ENCODE data around the gene VASP. TPM values are rescaled to one million over a fixed set of nuclear protein-coding genes. Genes with fewer than 3 reads are reported as not detected.

VASP gene
- total RNA-seq, 1 experiment from 2014 or later = 77.9 TPM

- Histone ChIP-seq H3K9me3 (ENCODE audit: low read length) (no peaks in the 10 kb centered on the region), H3K9ac (ENCODE audit: low read length) (no peak overlapping the region), H3K27me3 (ENCODE audit: low read length) (no peaks in the 10 kb centered on the region), H3K36me3 (ENCODE audit: insufficient read depth, low read length) (peaks cover 2% of the 10 kb centered on the region; the same call in 1 of the 2 replicates), H3K4me2 (ENCODE audit: low read depth, low read length, poor library complexity, severe bottlenecking) (no peak overlapping the region), H3K4me3 (ENCODE audit: low read length) (no peak overlapping the region), H3K79me2 (ENCODE audit: low read length) (peaks cover 80% of the 10 kb centered on the region), H3K9me2 (replicated peaks; ENCODE audit: insufficient read depth, low read length) (no peaks in the 10 kb centered on the region), H4K20me1 (ENCODE audit: insufficient read depth, low read depth, low read length) (peaks cover 6% of the 10 kb centered on the region; the same call in 1 of the 2 replicates), H3K4me1 (ENCODE audit: low read length) (peaks cover 52% of the 10 kb centered on the region), H2AFZ (ENCODE audit: low read length) (no peak overlapping the region), H3K27ac (ENCODE audit: low read length) (peak overlapping the region; percentile 74; the same call in 1 of the 2 replicates)
- DNase-seq = no peak
Observed at GRCh38 chr19:45512881-45513483, 5.7 kb downstream of the VASP start.

- Histone ChIP-seq H3K9me2 (replicated peaks; ENCODE audit: insufficient read depth, low read length) (no peaks in the 10 kb centered on the region), H3K9ac (ENCODE audit: low read length) (peak overlapping the region; percentile 51), H3K9me3 (ENCODE audit: low read length) (no peaks in the 10 kb centered on the region), H3K79me2 (ENCODE audit: low read length) (peaks cover 65% of the 10 kb centered on the region), H3K36me3 (ENCODE audit: insufficient read depth, low read length) (peaks cover 8% of the 10 kb centered on the region; the same call in 1 of the 2 replicates), H3K4me2 (ENCODE audit: low read depth, low read length, poor library complexity, severe bottlenecking) (peak overlapping the region; percentile 60), H3K4me1 (ENCODE audit: low read length) (peaks cover 43% of the 10 kb centered on the region), H4K20me1 (ENCODE audit: insufficient read depth, low read depth, low read length) (0 out of 2 replicates have a peak, but pooled peaks cover 2% of the 10 kb centered on the region), H2AFZ (ENCODE audit: low read length) (no peak overlapping the region), H3K4me3 (ENCODE audit: low read length) (peak overlapping the region; percentile 31; the same call in 1 of the 2 replicates), H3K27me3 (ENCODE audit: low read length) (no peaks in the 10 kb centered on the region), H3K27ac (ENCODE audit: low read length) (peak overlapping the region; percentile 74)
- DNase-seq = no peak
Observed at GRCh38 chr19:45514376-45515051, 7.2 kb downstream of the VASP start.

GRCh38 chr19:45515081-45515624 lies 7.9 kb downstream of the VASP start:
- H3K9me2 ChIP-seq (replicated peaks; ENCODE audit: insufficient read depth, low read length) = no peaks in the 10 kb centered on the region
- H3K9ac ChIP-seq (ENCODE audit: low read length) = peak overlapping the region; percentile 51
- peaks cover 58% of the 10 kb centered on the region for H3K79me2 ChIP-seq (ENCODE audit: low read length)
- H2AFZ ChIP-seq (ENCODE audit: low read length) = no peak overlapping the region
- H3K4me3 ChIP-seq (ENCODE audit: low read length) = peak overlapping the region; percentile 31; the same call in 1 of the 2 replicates
- H3K36me3 ChIP-seq (ENCODE audit: insufficient read depth, low read length) = peaks cover 8% of the 10 kb centered on the region; the same call in 1 of the 2 replicates
- H3K4me1 ChIP-seq (ENCODE audit: low read length) = peaks cover 37% of the 10 kb centered on the region
- H3K4me2 ChIP-seq (ENCODE audit: low read depth, low read length, poor library complexity, severe bottlenecking) = peak overlapping the region; percentile 60
- H3K27ac ChIP-seq (ENCODE audit: low read length) = peak overlapping the region; percentile 74
- no peaks in the 10 kb centered on the region for H3K9me3 ChIP-seq (ENCODE audit: low read length)
- DNase-seq = peak; percentile 84
- H3K27me3 ChIP-seq (ENCODE audit: low read length) = no peaks in the 10 kb centered on the region
- H4K20me1 ChIP-seq (ENCODE audit: insufficient read depth, low read depth, low read length) = 0 out of 2 replicates have a peak, but pooled peaks cover 2% of the 10 kb centered on the region

- no peak overlapping the region for H3K4me3 ChIP-seq (ENCODE audit: low read length)
- DNase-seq = no peak
- peak overlapping the region; percentile 74 for H3K27ac ChIP-seq (ENCODE audit: low read length)
- no peak overlapping the region for H3K4me2 ChIP-seq (ENCODE audit: low read depth, low read length, poor library complexity, severe bottlenecking)
- H3K4me1 ChIP-seq (ENCODE audit: low read length) = peaks cover 37% of the 10 kb centered on the region
- H3K36me3 ChIP-seq (ENCODE audit: insufficient read depth, low read length) = peaks cover 8% of the 10 kb centered on the region; the same call in 1 of the 2 replicates
- no peaks in the 10 kb centered on the region for H3K9me3 ChIP-seq (ENCODE audit: low read length)
- H4K20me1 ChIP-seq (ENCODE audit: insufficient read depth, low read depth, low read length) = 0 out of 2 replicates have a peak, but pooled peaks cover 2% of the 10 kb centered on the region
- H3K79me2 ChIP-seq (ENCODE audit: low read length) = peaks cover 51% of the 10 kb centered on the region
- H3K9me2 ChIP-seq (replicated peaks; ENCODE audit: insufficient read depth, low read length) = no peaks in the 10 kb centered on the region
- no peak overlapping the region for H3K9ac ChIP-seq (ENCODE audit: low read length)
- no peak overlapping the region for H2AFZ ChIP-seq (ENCODE audit: low read length)
- no peaks in the 10 kb centered on the region for H3K27me3 ChIP-seq (ENCODE audit: low read length)
Observed at GRCh38 chr19:45515807-45516401, 8.6 kb downstream of the VASP start.

GRCh38 chr19:45517238-45517637 lies 10.0 kb downstream of the VASP start:
- Histone ChIP-seq H3K4me1 (ENCODE audit: low read length) (peaks cover 31% of the 10 kb centered on the region), H3K9ac (ENCODE audit: low read length) (no peak overlapping the region), H4K20me1 (ENCODE audit: insufficient read depth, low read depth, low read length) (0 out of 2 replicates have a peak, but pooled peaks cover 2% of the 10 kb centered on the region), H3K27ac (ENCODE audit: low read length) (no peak overlapping the region), H3K9me3 (ENCODE audit: low read length) (no peaks in the 10 kb centered on the region), H3K27me3 (ENCODE audit: low read length) (no peaks in the 10 kb centered on the region), H3K36me3 (ENCODE audit: insufficient read depth, low read length) (peaks cover 8% of the 10 kb centered on the region; the same call in 1 of the 2 replicates), H2AFZ (ENCODE audit: low read length) (no peak overlapping the region), H3K4me2 (ENCODE audit: low read depth, low read length, poor library complexity, severe bottlenecking) (no peak overlapping the region), H3K4me3 (ENCODE audit: low read length) (no peak overlapping the region), H3K9me2 (replicated peaks; ENCODE audit: insufficient read depth, low read length) (no peaks in the 10 kb centered on the region), H3K79me2 (ENCODE audit: low read length) (peaks cover 37% of the 10 kb centered on the region)
- DNase-seq = no peak

GRCh38 chr19:45517641-45518468 lies 10.6 kb downstream of the VASP start:
- Histone ChIP-seq H3K4me1 (ENCODE audit: low read length) (peaks cover 29% of the 10 kb centered on the region), H3K4me2 (ENCODE audit: low read depth, low read length, poor library complexity, severe bottlenecking) (no peak overlapping the region), H3K79me2 (ENCODE audit: low read length) (peaks cover 32% of the 10 kb centered on the region), H3K9me3 (ENCODE audit: low read length) (no peaks in the 10 kb centered on the region), H3K27ac (ENCODE audit: low read length) (no peak overlapping the region), H4K20me1 (ENCODE audit: insufficient read depth, low read depth, low read length) (0 out of 2 replicates have a peak, but pooled peaks cover 2% of the 10 kb centered on the region), H3K9me2 (replicated peaks; ENCODE audit: insufficient read depth, low read length) (no peaks in the 10 kb centered on the region), H3K36me3 (ENCODE audit: insufficient read depth, low read length) (peaks cover 8% of the 10 kb centered on the region; the same call in 1 of the 2 replicates), H3K4me3 (ENCODE audit: low read length) (no peak overlapping the region), H3K27me3 (ENCODE audit: low read length) (no peaks in the 10 kb centered on the region), H3K9ac (ENCODE audit: low read length) (no peak overlapping the region), H2AFZ (ENCODE audit: low read length) (no peak overlapping the region)
- no peak for DNase-seq

GRCh38 chr19:45518469-45518826 lies 11.2 kb downstream of the VASP start:
- DNase-seq = no peak
- Histone ChIP-seq H3K9me2 (replicated peaks; ENCODE audit: insufficient read depth, low read length) (no peaks in the 10 kb centered on the region), H3K9ac (ENCODE audit: low read length) (no peak overlapping the region), H3K79me2 (ENCODE audit: low read length) (peaks cover 27% of the 10 kb centered on the region), H3K36me3 (ENCODE audit: insufficient read depth, low read length) (peaks cover 8% of the 10 kb centered on the region; the same call in 1 of the 2 replicates), H3K4me2 (ENCODE audit: low read depth, low read length, poor library complexity, severe bottlenecking) (no peak overlapping the region), H2AFZ (ENCODE audit: low read length) (no peak overlapping the region), H3K27me3 (ENCODE audit: low read length) (no peaks in the 10 kb centered on the region), H4K20me1 (ENCODE audit: insufficient read depth, low read depth, low read length) (0 out of 2 replicates have a peak, but pooled peaks cover 2% of the 10 kb centered on the region), H3K4me3 (ENCODE audit: low read length) (no peak overlapping the region), H3K4me1 (ENCODE audit: low read length) (peaks cover 23% of the 10 kb centered on the region), H3K27ac (ENCODE audit: low read length) (no peak overlapping the region), H3K9me3 (ENCODE audit: low read length) (no peaks in the 10 kb centered on the region)
